ENCODE results near the gene PARVG. TPM values are rescaled to one million over a fixed set of nuclear protein-coding genes. Genes with fewer than 3 reads are reported as not detected.

PARVG gene
- total RNA-seq, 1 donor from 2014 or later, result 65.9 TPM

DNA sequence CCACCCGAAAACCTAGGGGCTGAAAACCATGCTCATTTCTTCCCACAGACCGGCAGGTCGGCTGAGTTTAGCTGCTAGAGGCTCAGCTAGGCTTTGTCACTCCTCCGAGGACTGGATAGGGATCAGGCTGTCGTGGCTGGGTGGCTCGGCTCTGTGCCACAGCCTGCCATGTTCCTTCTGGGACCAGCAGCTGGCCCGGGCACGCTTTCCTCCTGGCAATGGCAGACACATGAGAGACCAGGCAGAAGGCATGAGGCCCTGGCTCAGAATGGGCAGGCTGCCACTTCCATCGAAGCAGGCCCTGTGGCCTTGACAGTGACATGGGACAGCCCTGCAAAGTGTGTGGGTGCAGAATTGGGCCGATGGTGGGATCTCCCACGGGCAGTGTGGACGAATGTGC is 20.9 kb downstream of the PARVG start:
- H3K27me3 ChIP-seq, result peaks cover 4% of the 10 kb centered on the region
- H3K9me3 ChIP-seq, result no peaks in the 10 kb centered on the region
- intact Hi-C loops (cut with DNase I), result no loop called here
- no peaks in the 10 kb centered on the region for H3K36me3 ChIP-seq
- no peak overlapping the region for H3K27ac ChIP-seq
- DNase-seq (no peak), ATAC-seq (no peak)
- no peak for TF ChIP-seq CTCF (IDR thresholded peaks at IDR 0.05)
- no peaks in the 10 kb centered on the region for H3K4me1 ChIP-seq
- H3K4me3 ChIP-seq, result no peak overlapping the region

DNA sequence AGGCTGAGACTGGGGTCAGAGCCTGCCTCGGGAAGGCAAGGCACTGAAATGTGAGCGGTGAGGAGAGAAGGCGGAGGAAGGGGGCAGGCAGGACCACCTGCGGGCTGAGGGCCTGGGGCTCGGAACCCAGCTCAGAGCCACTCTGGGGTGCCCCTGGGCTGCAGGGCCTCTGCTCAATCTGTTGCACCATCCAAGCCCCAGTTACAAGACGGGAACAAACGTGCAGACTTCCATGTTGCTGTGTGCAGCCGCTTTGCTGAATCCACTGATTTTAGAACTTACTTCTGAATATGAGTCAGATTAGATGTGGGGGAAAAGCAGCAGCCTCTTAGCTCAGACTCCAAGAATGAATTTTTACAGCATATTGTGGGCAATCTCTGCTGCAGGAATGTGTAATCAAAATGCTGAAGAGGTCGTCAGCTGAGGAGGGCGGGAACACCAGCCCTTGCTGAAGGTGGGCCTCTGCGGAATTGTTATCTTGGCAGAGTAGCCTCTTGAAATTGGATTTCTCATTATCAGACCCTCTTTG is 21.6 kb downstream of the PARVG start:
- TF ChIP-seq CTCF (IDR thresholded peaks at IDR 0.05), result no peak
- DNase-seq (no peak), ATAC-seq (no peak)
- Histone ChIP-seq H3K9me3 (no peaks in the 10 kb centered on the region), H3K4me1 (no peaks in the 10 kb centered on the region), H3K36me3 (no peaks in the 10 kb centered on the region), H3K4me3 (no peak overlapping the region), H3K27ac (no peak overlapping the region), H3K27me3 (peaks cover 4% of the 10 kb centered on the region)
- intact Hi-C loops (cut with DNase I), result no loop called here

DNA sequence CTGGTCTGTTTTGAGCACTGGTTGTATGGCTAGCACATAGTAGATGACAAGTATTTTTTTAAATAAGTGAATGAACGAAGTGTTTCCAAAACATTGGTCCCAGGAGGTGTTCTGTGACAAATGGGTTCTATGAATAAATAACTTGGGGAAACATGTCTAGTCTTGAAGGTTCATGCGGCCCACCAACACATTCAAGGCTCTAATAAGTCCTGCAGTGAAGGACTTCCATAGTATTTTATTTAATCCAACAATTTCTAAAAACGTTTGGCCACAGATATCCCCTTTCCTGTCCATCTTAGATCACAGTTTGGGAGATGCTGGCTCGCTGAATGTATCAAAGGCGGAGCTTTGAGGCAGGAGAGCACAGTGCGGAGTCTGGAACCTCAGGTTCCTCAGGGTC is 22.5 kb downstream of the PARVG start:
- no peaks in the 10 kb centered on the region for H3K4me1 ChIP-seq
- intact Hi-C loops (cut with DNase I), result no loop called here
- peaks cover 4% of the 10 kb centered on the region for H3K27me3 ChIP-seq
- no peaks in the 10 kb centered on the region for H3K9me3 ChIP-seq
- no peak for DNase-seq
- no peaks in the 10 kb centered on the region for H3K36me3 ChIP-seq
- H3K4me3 ChIP-seq, result no peak overlapping the region
- TF ChIP-seq CTCF (IDR thresholded peaks at IDR 0.05), result no peak
- no peak overlapping the region for H3K27ac ChIP-seq
- no peak for ATAC-seq

DNA sequence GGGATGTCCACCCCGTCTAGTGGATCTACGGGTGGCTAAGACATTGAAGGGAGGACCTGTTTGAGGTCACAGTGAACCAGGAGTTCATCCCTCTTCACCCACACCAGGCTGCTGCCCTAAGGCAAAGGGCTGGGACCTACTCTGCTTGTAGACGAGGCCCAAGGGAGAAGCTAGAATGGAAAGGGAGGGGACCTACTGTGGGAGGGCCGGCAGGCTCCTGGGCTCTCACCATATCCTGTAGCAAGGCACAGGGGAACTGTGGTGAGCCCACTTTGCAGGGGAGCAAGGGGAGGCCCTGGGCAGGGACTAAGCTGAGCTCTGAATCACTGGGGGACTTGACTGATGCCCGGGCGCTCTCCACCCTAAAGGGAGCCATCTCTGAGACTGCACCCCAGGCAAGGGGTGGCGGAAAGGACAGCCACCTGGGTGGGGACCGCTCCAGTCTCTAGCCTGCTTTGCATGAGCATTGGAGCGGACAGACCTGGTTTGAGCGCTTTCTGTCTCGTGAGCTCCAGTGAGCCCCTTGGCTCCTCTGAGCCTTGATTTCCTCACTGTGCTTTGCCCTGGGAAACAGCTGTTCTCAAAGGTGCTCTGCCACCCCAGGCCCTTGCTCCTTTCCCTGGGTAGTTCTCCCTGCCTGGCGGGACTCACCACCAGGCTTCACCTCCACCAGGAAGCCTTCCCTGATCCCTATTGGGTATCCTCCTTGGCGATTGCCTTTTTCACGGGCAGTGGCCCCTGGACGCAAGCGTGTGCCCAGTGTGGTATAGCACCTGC is 24.2 kb downstream of the PARVG start:
- DNase-seq (no peak), ATAC-seq (no peak)
- TF ChIP-seq CTCF (IDR thresholded peaks at IDR 0.05), result no peak
- Histone ChIP-seq H3K36me3 (no peaks in the 10 kb centered on the region), H3K27ac (no peak overlapping the region), H3K4me1 (no peaks in the 10 kb centered on the region), H3K27me3 (peaks cover 4% of the 10 kb centered on the region), H3K9me3 (peaks cover 11% of the 10 kb centered on the region), H3K4me3 (no peak overlapping the region)
- intact Hi-C loops (cut with DNase I), result no loop called here

DNA sequence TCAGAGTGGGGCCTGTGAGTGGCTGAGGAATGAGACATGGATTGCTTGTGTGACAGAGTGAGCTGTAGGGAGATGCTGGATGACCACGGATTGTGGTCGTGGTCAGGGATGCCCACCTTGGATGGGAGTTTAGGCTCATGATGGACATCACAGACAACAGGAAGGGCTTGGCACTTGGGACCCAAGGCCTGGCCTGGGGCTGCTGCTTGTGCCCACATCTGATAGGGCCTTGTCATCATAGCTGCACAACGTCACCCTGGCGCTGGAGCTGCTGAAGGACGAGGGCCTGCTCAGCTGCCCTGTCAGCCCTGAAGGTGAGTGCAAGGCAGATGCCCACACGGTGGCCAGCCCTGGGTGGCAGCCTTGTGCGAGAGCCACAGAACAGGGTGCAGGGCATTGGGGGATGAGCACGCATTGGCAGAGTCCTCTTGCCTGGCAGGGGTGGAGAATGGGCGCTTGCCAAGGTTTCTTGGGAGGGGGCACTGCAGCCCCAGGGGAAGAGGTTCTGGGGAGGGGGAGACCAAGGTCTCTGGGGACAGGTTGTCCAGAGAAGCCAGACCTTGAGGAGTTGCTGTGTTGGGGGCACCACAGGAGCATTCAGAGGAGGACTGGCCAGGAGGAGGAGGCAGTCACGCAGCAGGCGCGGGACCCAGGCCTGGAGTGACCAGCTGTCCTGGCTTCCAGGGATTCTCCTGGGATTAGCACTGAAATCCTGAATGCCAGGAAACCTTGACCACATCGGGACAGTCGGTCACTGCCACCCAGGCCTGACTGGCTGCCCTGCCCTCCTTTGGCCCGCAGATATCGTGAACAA is 25.0 kb downstream of the PARVG start:
- ATAC-seq, result no peak
- no peak for TF ChIP-seq CTCF (IDR thresholded peaks at IDR 0.05)
- no peak overlapping the region for H3K4me3 ChIP-seq
- peaks cover 12% of the 10 kb centered on the region for H3K9me3 ChIP-seq
- H3K36me3 ChIP-seq, result no peaks in the 10 kb centered on the region
- no peaks in the 10 kb centered on the region for H3K4me1 ChIP-seq
- no peaks in the 10 kb centered on the region for H3K27me3 ChIP-seq
- peak; percentile 57 for DNase-seq
- H3K27ac ChIP-seq, result no peak overlapping the region
- intact Hi-C loops (cut with DNase I), result no loop called here

Data from upper lobe of right lung (tissue), 1 donor.